ENCODE measurements around the gene PDHX.
A peak's percentile ranks its signal among the peaks of the same experiment; 100 is the strongest.

The PDHX gene

DNA sequence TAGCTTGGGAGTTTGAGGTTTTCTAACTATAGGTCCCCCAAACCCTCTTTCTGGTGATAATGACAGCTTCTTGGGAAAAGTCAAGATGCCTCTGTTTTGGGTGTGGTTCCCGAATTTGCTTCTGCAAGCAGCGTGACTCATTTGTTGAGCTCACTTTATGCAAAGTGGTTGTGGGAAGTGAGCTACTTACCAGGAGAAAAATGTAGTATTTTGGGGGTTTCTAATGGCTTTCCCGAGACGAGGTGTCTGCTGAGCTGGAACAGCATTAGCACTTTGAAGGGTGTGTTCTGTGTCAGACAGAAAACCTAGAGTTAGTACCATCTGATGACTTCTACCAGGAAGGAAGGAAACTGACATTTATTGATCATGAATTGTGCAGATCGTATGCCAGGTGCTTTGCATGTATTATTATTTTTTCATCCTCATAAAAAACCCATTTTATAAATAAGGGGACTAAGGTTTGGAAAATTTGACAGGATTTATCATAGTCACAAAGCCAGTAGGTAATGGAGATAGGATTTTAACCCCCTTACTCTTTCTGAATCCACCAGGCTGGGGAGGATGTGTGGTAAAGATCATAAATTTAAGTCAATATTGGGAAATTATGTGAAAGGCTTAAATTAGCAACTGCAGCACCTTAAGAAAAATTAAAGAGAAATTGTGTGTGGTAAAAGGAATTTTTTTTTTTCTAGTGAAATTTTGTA lies 113.7 kb downstream of the PDHX start:
- peak in 1 of 2 experiments; percentile 52 for DNase-seq

DNA sequence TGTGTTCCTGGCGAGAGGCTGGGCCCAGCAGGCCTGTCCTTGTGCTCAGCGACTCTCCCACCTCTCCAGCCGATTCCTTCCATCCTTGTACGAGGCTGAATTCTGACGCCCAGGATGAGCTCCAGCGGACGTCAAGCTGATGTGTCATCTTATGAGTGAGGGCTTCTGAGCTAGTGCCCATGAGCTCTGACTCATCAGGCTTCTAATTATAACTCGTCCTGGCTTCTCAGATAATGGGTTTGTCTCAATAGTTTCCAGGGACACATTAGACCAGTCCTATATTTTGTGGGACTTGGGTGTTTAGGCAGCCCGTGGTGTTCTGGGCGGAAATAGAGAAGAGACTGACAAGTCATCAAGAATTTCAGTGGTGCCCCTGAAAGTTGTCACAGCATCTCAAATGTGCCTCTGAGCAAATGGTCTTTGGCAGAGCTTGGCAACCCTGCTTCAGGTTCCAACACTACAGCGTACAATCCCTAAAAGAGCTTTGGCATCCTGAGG lies 114.3 kb downstream of the PDHX start:
- DNase-seq: peak; percentile 94

DNA sequence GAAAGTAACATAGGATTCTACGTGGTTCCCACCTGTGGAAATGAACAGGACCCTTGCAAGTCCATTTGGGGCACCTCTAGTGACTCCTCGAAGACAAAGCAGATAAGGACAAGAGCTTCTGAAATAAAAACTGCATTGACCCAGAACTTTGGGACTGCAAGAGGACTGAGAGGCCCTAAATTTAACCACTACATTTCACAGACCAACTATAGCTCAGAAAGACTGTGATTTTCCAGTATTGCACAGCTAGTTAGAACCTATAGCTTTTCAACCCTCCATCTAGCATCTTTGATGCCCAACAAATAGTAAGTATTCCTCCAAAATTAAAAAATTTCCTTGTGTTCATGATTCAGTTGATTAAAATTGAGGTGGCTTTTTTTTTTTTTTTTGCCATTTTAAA lies 114.9 kb downstream of the PDHX start:
- DNase-seq: no peak

DNA sequence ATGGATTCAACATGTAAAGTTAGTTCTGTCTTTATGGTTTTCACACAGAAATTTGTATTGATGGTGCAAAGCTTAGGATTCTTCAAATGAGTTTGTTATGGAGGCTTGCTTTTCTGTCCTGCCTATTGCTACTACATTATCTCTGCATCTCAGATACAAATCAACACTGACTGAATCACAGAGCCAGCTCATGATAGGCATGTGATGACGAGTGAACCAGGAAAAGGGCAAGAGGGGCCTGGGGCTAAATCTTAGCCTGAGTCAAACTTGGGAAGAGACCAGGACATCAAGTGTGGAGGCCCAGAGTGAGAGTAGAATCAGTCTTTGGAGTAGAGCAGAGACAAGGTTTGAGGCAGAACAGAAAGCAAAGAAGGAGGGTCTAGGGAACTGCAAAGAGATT lies 115.4 kb downstream of the PDHX start:
- peak in 1 of 2 experiments; percentile 26 for DNase-seq

- DNase-seq: no peak
Observed at GRCh38 chr11:35033011-35033410, 116.6 kb downstream of the PDHX start.

DNA sequence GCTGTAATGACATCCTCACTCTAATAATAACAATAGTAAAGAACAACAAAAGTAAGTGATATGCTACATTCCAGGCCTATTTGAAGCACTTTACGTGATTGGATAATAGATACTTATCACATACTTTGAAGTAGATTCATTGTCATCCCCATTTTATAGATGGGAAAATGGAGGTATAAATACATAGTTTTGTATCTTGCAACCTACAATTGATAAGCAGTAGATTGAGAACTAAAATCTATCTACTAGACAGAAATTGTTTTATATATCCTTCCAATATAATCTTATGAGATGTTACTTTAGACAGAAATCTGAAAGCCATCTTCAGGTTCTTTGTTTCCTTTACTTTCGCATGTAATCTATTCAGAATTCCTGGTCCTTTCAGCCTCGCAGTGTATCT lies 118.0 kb downstream of the PDHX start:
- DNase-seq: no peak

DNA sequence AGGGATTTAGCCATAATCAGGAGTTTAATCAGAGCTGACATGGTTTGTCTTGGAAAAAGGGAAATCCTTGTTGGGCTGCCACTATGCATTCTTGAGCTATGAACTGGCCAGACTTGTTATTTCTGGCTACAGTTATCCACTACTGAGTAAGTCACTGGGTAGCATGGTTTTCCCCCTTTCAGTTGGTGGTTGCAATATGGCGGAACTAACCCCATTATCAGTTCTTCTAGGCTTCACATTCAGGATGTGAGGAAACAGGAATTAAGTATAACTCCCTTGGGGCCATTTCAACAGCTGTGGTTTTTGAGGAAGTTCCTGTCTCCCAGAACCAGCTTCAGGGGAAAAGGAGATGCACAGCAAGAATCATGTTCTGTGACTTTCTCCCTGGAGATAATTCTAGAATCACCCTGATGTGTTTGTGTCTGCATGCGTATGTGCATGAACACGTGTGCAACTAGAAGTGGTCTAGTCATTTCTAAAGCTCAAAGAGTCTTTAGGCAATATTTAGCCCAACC lies 119.5 kb downstream of the PDHX start:
- peak in 1 of 2 experiments; percentile 61 for DNase-seq

GRCh38 chr11:35036639-35037038 lies 120.2 kb downstream of the PDHX start:
- DNase-seq: no peak

DNA sequence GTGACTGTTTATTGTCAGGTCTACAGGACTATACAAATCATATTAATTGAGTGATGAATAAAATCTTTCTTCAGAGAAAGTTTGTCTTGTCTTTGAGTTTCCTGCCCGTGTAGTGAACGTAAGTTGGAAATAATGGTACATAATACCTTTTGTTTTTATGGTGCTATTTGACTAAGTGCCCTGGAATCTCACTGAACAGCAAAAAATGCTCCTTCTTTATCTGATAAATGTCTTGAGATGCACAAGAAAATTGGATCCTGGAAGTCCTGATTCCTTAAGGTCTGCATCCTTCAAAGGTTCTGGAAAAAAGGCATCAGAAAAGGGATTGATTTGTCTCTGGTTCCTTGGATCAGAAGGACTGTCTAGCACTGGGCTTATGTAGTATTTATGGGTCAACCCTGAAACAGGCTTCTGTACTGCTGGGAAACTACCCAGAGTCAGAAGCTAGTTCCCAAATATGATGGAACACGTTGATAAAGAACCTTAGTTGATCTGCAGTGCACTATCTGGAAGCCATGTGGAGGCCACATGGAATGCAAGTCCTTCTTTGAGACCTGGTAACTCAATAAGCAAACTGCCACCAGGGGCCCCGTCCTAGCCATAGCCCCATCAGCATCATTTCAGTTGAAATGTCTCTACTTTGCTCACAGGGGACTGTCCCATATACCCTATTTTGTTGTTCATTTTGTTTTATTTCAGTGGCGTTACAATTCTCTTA lies 122.0 kb downstream of the PDHX start:
- DNase-seq: no peak

DNA sequence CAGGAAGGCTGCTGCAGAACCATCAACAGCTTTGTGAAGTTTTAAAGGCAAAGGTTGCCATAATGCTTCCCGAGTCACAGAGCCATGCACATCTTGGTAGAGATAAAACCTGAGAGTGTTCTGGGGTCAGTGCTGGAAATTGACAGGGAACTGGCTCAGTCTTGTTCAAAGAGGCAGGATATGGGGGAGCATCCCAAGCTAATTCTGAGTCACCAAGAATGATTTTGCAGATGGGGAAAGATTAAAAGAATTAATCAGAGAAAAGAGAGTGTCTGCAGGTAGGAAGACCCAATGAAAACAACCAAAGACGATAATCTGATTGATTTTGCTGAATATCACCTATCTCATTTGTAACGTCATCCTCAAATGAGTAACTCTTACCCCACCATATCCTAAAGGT lies 122.7 kb downstream of the PDHX start:
- DNase-seq: no peak

- no peak for DNase-seq
Observed at GRCh38 chr11:35040221-35040942, 124.0 kb downstream of the PDHX start.

GRCh38 chr11:35041070-35041554 lies 124.7 kb downstream of the PDHX start:
- DNase-seq: no peak

GRCh38 chr11:35042224-35042623 lies 125.8 kb downstream of the PDHX start:
- no peak for DNase-seq

GRCh38 chr11:35042913-35043312 lies 126.5 kb downstream of the PDHX start:
- no peak for DNase-seq

DNA sequence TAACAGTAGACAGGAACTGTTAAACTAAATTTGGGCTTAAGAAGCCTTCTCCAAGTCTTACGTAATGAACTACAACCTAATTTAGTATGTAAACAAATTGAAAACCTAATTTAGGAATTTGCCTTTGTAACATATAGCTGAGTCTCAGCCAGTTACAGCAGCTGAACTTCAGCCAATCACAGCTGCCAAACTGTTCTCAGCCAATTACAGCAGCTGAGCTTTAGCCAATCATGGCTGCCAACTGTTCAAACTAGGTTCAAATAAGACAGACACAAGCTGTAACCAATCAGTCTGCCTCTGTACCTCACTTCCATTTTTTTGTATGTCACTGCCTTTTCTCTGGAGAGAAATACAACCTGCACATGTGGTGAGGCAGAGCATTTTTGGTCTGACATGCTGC lies 127.5 kb downstream of the PDHX start:
- no peak for DNase-seq

GRCh38 chr11:35045236-35045820 lies 128.9 kb downstream of the PDHX start:
- no peak for DNase-seq

All from SW 1271 (cell line).